Dendritic cell treated with granulocyte-macrophage colony-stimulating factor and Interleukin-4, amounts not matched to agents 40 ng/mL and 50 ng/mL, for 4 days (primary cell): ENCODE data around the gene PEX14.
A peak's percentile ranks its signal among the peaks of the same experiment; 100 is the strongest.

Source experiments
- H3K27ac Mint-ChIP-seq: one replicate; pipeline ENCODE4 v1.8.0; 2022; ENCODE audit warnings: mild to moderate bottlenecking, mixed read lengths
- H3K27me3 Mint-ChIP-seq: one replicate; pipeline ENCODE4 v1.8.0; 2022; ENCODE audit warnings: mild to moderate bottlenecking, mixed read lengths
- H3K36me3 Mint-ChIP-seq: one replicate; pipeline ENCODE4 v1.8.0; 2022; ENCODE audit warnings: low read depth, mixed read lengths
- H3K4me1 Mint-ChIP-seq: one replicate; pipeline ENCODE4 v1.8.0; 2022; ENCODE audit warnings: low read depth, mixed read lengths
- H3K4me3 Mint-ChIP-seq: one replicate; pipeline ENCODE4 v1.8.0; 2022; ENCODE audit warnings: mild to moderate bottlenecking, moderate library complexity, mixed read lengths
- H3K9me3 Mint-ChIP-seq: one replicate; pipeline ENCODE4 v1.8.0; 2022; ENCODE audit warnings: mixed read lengths
- intact Hi-C: fragments of 100-400 bp; cut with micrococcal nuclease; formaldehyde crosslinking; loops from one replicate; pipeline ENCODE4 v1.15.0; 2022

The PEX14 gene

DNA sequence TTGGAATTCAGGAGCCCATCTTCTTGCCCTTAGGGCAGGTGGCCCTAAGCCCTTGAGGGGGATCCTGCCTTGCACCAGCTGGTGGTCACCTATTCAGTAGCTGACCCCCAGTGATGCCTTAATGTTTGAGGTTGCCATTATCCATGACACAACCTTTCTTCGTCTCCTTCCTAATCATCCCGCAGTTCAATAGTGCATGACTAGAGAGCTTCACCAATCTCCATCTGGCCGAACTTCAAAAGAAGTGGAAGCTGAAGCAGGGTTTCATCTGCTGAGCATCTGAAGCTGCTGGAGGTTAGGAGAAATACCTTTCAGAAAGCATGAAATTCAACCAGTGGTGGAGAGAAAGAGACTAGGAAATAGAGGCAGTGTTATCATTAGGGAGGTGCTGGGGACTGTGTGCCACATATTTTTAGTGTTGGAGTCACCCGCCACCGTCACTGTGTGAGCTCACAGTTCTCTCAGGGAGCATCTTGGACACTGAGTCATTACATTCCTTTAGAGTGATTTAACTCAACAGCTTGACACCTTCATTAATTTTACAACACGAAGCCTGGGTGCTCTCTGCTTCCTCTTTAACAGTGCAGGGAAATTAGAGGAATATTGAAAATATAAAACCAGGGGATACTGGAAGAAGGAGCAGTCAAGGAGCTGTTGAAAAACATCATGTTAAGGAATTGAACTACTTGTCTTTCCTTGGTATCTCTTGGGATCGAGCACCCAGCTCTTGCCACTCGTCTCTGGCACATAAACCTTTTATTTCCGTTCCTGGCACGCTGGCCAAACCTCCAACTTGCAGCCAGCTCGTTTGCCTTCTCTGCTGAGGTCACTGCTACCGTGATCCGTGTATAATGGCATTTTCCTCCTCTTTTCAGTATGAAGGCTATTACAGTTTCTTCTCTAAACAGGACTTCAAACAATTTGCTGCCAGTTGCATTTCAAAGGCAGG, 53.6 kb downstream of the PEX14 start:
- Mint-ChIP-seq H3K4me3 (no peak overlapping the region), H3K4me1 (peaks cover 35% of the 10 kb centered on the region), H3K27me3 (no peaks in the 10 kb centered on the region), H3K27ac (peak overlapping the region; percentile 47), H3K36me3 (peaks cover 4% of the 10 kb centered on the region), H3K9me3 (no peaks in the 10 kb centered on the region)
- intact Hi-C loops: no loop called here

DNA sequence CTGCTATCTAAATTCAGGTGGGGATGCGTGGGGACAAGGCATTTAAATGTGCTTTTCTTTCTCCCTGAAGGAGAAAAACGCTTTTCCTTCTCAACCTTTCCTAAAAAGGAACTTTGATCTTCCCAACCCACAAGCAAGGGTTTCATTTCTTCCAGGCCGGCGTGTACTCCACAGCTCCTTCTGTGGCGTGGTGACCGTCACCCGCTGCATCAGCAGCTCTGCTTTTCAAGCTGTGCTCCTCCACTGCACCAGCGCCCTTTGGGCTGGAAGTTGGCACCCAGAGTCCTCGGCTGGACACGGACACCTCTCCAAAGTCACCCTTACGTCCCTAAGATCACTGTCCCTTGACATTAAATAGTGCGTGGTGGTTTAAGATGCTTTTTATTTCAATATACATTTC, 54.3 kb downstream of the PEX14 start:
- Mint-ChIP-seq H3K27ac (peak overlapping the region; percentile 47), H3K9me3 (no peaks in the 10 kb centered on the region), H3K36me3 (peaks cover 4% of the 10 kb centered on the region), H3K4me3 (peak overlapping the region; percentile 1), H3K4me1 (peaks cover 32% of the 10 kb centered on the region), H3K27me3 (no peaks in the 10 kb centered on the region)
- intact Hi-C loops: no loop called here

DNA sequence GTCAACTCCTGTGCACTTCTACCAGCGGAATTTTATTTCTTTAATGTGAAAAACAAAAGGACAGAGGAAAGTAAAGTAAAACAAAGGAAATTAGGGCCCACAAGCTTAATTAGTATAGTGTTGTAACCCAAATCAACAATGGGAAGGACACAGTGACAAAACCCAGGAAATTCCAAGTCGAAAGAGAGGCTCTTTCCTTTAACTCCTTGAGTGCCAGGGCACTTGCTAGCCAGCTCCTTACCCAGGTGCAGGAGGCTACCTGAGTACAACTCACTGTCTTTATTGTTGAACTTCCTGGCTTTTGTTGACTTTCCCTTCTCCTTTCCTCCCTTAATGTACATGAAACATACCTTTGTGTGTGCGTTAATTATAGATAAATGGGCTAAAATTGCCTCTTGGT, 55.0 kb downstream of the PEX14 start:
- Mint-ChIP-seq H3K4me3 (no peak overlapping the region), H3K4me1 (peaks cover 35% of the 10 kb centered on the region), H3K36me3 (peaks cover 4% of the 10 kb centered on the region), H3K27me3 (no peaks in the 10 kb centered on the region), H3K9me3 (no peaks in the 10 kb centered on the region), H3K27ac (no peak overlapping the region)
- intact Hi-C loops: no loop called here

DNA sequence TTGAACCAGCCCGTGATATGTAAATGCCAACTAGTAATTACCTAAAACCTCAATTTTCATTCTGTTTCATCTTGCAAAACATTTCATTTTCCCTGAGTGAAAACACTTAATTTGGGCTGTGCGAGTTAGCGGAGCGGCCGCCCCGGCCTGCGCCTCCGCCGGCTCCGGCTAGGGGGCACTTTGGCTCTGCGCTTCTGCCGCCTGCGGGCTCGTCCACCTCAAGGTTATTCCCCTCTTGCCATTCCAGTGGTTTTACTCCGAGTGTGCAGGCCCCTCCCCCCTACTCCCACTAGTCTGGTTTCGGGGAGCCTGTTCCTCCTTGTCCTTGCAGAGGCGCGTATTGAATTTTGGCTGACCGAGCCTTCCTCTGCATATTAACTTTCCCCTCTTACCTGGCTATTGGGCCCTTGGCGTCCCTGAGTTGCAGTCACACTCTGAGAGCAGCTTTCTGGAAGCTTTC, 55.6 kb downstream of the PEX14 start:
- Mint-ChIP-seq H3K4me1 (peaks cover 35% of the 10 kb centered on the region), H3K27me3 (no peaks in the 10 kb centered on the region), H3K9me3 (no peaks in the 10 kb centered on the region), H3K36me3 (peaks cover 4% of the 10 kb centered on the region), H3K4me3 (peak overlapping the region; percentile 67), H3K27ac (peak overlapping the region; percentile 73)
- intact Hi-C loops: no loop called here

DNA sequence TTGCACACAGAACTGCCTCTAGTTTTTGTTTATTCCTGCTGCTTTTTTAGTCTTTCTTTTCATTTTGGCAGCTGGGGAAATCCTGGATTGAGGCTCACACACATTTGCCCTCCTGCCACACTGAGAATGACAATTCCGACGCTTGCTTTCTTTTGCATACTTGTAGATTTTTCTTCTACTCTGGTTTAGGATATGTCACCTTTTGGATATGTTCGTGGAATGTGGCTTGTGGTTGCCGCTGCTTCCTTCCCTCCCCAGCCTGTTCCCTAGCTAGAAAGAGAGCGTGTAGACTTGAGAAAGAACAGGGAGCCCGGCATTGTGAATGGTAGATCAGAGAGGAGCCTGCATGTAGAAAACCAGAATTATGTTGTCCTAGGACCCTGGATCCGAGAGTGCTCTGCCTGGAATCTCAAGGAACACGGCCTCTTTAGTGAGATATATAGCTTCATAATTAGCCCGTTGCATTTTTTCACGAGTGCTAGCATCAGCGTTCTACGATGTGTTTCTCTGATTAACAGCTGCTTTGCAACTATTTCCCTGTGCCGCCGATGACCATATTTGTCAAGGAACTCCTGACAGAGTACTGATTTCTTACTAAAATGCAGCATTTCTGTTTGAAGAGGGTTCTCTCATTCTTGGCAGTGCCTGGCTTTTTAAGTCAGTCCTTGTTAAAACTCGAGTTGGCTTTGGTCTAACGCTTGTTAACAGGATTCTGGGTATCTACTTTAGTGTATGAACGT, 56.2 kb downstream of the PEX14 start:
- no peaks in the 10 kb centered on the region for H3K27me3 Mint-ChIP-seq
- H3K4me1 Mint-ChIP-seq: peaks cover 35% of the 10 kb centered on the region
- no peaks in the 10 kb centered on the region for H3K9me3 Mint-ChIP-seq
- intact Hi-C loops: no loop called here
- peak overlapping the region; percentile 67 for H3K4me3 Mint-ChIP-seq
- peaks cover 9% of the 10 kb centered on the region for H3K36me3 Mint-ChIP-seq
- peak overlapping the region; percentile 73 for H3K27ac Mint-ChIP-seq

DNA sequence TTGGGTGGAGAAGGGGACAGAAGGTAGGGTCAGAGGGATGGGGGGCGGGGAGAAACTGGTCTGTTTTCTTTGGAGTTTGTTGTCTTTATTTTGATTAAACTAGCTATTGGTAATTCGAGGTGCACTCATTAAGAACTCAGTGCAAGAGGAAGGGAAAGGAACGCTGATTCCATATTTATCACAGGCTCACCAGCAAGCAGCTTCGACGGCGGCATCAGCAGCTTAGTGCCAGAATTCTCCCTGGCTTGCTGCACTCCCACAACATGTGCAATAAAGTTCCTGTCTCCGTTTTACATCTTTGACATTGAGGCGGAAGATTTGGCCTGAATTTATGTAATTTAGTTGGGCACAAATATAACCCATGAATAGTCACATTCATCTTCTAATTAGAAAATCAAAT, 57.6 kb downstream of the PEX14 start:
- H3K36me3 Mint-ChIP-seq: peaks cover 24% of the 10 kb centered on the region
- intact Hi-C loops: no loop called here
- no peak overlapping the region for H3K27ac Mint-ChIP-seq
- H3K4me1 Mint-ChIP-seq: peaks cover 35% of the 10 kb centered on the region
- H3K27me3 Mint-ChIP-seq: no peaks in the 10 kb centered on the region
- no peak overlapping the region for H3K4me3 Mint-ChIP-seq
- no peaks in the 10 kb centered on the region for H3K9me3 Mint-ChIP-seq

DNA sequence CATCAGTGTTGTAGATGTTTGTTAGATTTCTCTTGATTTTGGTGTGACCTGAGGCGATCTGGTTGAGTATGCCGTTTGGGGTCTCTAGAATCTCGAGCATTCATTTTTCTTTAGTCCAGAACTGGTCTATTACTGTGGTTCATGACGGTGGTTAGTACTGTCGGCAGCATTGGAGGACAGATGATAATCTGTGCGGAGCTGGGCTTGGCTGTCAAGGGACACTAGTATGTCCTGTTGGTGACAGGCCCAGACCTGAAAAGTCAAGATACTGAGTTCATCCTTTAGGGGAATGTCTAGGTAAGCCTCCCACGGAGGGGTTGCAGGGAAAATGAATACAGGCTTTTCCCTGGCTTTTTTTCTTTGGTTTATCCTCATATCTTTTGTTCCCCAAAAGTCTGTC, 59.8 kb downstream of the PEX14 start:
- no peaks in the 10 kb centered on the region for H3K27me3 Mint-ChIP-seq
- H3K27ac Mint-ChIP-seq: no peak overlapping the region
- peaks cover 34% of the 10 kb centered on the region for H3K36me3 Mint-ChIP-seq
- H3K4me1 Mint-ChIP-seq: peaks cover 20% of the 10 kb centered on the region
- H3K4me3 Mint-ChIP-seq: no peak overlapping the region
- intact Hi-C loops: no loop called here
- H3K9me3 Mint-ChIP-seq: no peaks in the 10 kb centered on the region

DNA sequence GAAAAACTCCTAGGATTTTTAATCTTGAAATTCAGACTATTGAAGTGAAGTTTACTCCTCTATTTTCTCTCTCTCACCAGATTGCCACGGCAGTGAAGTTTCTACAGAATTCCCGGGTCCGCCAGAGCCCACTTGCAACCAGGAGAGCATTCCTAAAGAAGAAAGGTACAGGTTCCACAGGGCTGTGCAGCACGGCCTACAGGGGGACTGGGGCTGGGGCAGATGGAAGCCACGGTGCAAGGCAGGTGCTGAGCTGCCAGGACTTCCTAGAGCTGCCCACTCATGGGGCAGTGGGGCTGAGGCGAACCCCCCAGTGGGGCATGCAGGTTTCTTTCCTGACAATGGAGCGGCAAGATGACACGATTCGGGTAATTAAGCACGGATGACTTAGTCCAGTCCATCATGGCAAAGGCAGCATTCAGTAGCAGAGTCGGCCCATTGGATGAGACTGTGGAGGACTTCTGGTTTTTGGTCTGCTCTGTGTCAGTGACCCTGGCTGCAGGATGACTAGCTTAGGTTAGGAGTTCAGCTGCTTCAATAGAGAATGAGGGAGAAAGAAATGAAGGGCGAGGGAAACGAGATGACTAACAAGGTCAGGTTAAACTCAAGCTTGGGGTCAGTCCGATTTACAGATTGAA, 61.5 kb downstream of the PEX14 start:
- Mint-ChIP-seq H3K9me3 (no peaks in the 10 kb centered on the region), H3K27ac (no peak overlapping the region), H3K4me3 (no peak overlapping the region), H3K4me1 (peaks cover 6% of the 10 kb centered on the region), H3K27me3 (no peaks in the 10 kb centered on the region), H3K36me3 (peaks cover 40% of the 10 kb centered on the region)
- intact Hi-C loops: no loop called here

DNA sequence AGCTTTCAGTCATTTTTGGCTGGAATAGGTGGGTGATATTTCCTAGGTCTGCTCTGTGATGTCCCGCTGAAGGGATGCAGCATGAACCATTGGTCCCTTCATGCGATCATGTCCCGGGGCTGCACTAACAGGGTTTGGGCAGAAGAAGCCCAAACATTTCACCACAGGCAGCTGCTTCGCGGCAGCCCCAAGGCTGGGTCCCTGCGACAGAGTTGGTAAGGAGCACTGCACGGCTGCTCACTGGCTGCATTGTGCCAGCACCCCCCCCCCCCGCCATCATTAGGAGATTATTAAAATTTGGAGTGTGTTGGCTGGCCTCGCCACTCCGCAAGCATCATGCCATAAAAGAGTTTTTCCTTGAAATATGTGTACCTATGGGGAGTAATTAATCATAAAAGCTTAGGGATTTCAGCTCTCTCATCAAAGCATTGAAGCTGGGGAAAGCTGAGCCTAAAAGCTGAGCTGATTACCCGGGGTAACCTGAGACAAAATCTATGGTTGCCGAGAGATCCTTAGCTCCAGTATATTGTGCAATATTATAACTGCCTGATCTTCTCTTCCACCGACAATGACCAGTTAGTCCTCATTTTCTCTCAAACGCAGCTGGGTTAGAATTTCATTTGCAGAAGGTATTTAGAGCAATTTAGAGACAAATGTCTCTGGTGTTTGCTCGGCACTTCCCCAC, 62.5 kb downstream of the PEX14 start:
- Mint-ChIP-seq H3K4me1 (peaks cover 6% of the 10 kb centered on the region), H3K27ac (no peak overlapping the region), H3K9me3 (no peaks in the 10 kb centered on the region), H3K27me3 (no peaks in the 10 kb centered on the region), H3K4me3 (no peak overlapping the region), H3K36me3 (peaks cover 49% of the 10 kb centered on the region)
- intact Hi-C loops: no loop called here

DNA sequence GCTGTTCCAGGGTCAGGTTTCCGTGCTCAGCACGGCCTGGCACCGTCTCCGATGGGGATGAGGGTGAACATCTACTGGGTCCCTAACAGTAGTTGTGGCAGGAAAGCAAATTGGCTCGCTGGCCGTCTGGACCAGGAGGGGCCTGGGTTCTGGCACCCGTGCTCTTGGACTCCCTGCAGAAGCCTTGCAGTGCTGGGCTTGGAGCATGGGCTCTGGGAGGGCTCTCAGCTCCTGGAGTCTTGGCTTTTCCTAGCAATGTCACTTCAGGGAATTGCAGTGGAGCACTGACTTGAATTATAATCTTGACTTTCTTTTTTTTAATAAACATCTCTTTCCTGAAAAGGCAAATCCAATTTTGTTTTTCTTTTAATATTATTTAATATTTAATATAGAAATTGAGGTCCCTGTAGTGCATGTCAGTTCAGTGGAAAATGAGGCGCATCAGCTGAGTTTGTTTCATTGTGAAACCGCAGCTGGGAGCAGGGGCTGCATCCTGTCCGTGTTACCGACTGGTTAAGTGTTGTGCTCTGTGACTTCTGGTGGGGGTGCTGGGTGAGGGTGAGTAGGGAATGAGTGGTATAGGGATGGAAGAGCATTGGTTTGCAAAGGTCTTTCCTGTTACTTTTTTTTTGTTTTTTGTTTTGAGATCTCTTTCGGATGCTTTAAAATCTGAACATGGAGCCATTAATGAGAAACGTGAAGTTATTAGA, 64.1 kb downstream of the PEX14 start:
- H3K27ac Mint-ChIP-seq: no peak overlapping the region
- no peaks in the 10 kb centered on the region for H3K27me3 Mint-ChIP-seq
- intact Hi-C loops: no loop called here
- H3K4me3 Mint-ChIP-seq: no peak overlapping the region
- H3K9me3 Mint-ChIP-seq: no peaks in the 10 kb centered on the region
- H3K4me1 Mint-ChIP-seq: peaks cover 6% of the 10 kb centered on the region
- peaks cover 52% of the 10 kb centered on the region for H3K36me3 Mint-ChIP-seq

DNA sequence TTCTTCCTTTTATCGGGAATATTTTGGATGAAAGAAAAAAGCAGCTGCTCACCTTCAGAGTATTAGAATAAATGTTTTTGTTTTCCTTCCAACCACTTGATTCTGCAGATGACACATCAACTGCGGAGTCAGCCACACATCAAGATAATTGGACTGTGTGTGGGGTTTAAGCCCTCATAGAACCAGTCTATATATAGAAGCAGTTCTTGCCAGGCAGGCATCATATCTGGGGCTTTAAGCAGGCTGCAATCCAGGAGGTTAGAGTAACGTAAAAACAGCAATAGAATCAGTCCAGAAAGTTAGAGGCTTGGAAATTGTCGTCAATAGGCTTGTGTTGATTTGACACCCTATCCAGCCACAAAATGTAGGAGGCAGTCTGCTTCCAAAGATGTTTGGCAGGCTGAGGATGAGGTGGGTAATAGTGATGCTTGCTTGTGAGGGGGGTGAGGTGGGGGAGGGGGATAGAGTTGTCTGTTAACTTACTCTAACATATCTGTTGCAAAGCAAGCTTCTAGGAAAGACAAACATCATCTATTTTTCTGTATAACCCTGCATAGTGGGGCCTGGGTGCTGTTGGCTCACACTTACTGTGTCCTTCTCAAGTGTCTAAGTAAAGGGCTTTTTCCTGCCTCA, 64.8 kb downstream of the PEX14 start:
- H3K27me3 Mint-ChIP-seq: no peaks in the 10 kb centered on the region
- peaks cover under 1% of the 10 kb centered on the region for H3K4me1 Mint-ChIP-seq
- no peak overlapping the region for H3K27ac Mint-ChIP-seq
- H3K9me3 Mint-ChIP-seq: no peaks in the 10 kb centered on the region
- intact Hi-C loops: no loop called here
- H3K36me3 Mint-ChIP-seq: peaks cover 53% of the 10 kb centered on the region
- H3K4me3 Mint-ChIP-seq: no peak overlapping the region

DNA sequence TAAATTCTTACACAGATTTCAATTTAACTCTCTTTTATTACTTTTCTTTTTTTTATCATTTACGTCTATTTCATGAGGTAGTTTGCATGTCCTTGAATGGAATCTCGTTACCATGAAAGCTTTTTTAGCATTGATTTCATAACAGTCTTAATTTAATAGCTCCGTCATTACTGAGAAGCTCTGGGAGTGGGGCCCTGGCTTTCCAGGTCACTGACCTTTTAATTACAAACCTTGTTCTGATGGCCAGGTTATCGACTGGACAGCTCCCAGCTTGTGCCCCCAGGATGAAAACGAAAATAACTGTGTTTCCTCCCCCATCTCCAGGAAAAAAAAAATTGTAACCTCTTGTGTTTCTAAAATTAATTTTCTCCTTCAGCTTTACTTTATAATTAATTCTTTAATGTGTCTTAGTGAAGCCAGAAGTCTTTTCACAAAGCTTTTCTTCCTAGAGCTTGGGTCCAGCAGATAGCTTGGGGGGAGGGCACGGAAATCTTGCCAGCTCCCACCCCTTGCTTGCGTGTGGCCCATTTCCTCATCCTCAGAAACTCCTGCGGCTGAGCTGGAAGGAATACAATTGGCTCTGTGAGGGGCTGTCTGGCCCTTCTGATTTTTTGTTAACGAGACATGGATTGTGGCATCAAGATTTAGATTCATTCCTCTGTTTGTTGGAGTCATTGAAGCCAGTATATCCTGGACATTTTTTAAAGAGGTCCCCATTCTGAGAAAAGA, 65.7 kb downstream of the PEX14 start:
- intact Hi-C loops: no loop called here
- no peaks in the 10 kb centered on the region for H3K4me1 Mint-ChIP-seq
- no peak overlapping the region for H3K27ac Mint-ChIP-seq
- H3K27me3 Mint-ChIP-seq: no peaks in the 10 kb centered on the region
- no peaks in the 10 kb centered on the region for H3K9me3 Mint-ChIP-seq
- H3K4me3 Mint-ChIP-seq: no peak overlapping the region
- H3K36me3 Mint-ChIP-seq: peaks cover 56% of the 10 kb centered on the region
